Esophagus muscularis mucosa (tissue), 4 donors: ENCODE results near the gene BPNT1. TPM values are rescaled to one million over a fixed set of nuclear protein-coding genes. Genes with fewer than 3 reads are reported as not detected.
A peak's percentile ranks its signal among the peaks of the same experiment; 100 is the strongest.

Experiments
- DNase-seq: peaks from one replicate; pipeline ENCODE4 v3.0.0-alpha.2; 2017; ENCODE audit errors: extremely low spot score
- H3K27ac ChIP-seq, 4 donors: fragments of 200-600 bp; sonication (generic); replicated peaks in 1 of 4; 1 replicate in 3 of 4; 2 replicates in 1 of 4; pipeline ENCODE4 v1.5.1; 2016 to 2019; ENCODE audit warnings: mild to moderate bottlenecking in 1 of 4
- H3K27me3 ChIP-seq, 4 donors: fragments of 200-600 bp; sonication (generic); one replicate each; pipeline versions ENCODE4 v1.5.1 to v1.6.0; 2016 to 2019
- H3K36me3 ChIP-seq, 4 donors: fragments of 200-600 bp; sonication (generic); one replicate each; pipeline ENCODE4 v1.5.1; 2016 to 2019
- H3K4me1 ChIP-seq, 4 donors: fragments of 200-600 bp; sonication (generic); one replicate each; pipeline ENCODE4 v1.5.1; 2016 to 2019
- H3K4me3 ChIP-seq, 4 donors: fragments of 200-600 bp; sonication (generic); 1 replicate in 2 of 4; 2 replicates in 2 of 4; pipeline ENCODE4 v1.5.1; 2016 to 2019; ENCODE audit warnings: mild to moderate bottlenecking in 4 of 4, moderate library complexity in 1 of 4
- H3K9me3 ChIP-seq, 4 donors: fragments of 200-600 bp; sonication (generic); 1 replicate in 3 of 4; 2 replicates in 1 of 4; pipeline ENCODE4 v1.5.1; 2016 to 2019
- CTCF ChIP-seq, 3 experiments: fragments of 200-600 bp in 2 of 3; fragments of 450-650 bp in 1 of 3; sonication (generic) in 2 of 3; IDR thresholded peaks; one replicate each; pipeline ENCODE4 v1.5.1; 2017 to 2019; ENCODE audit warnings: antibody characterized with exemption in 3 of 3, mild to moderate bottlenecking in 2 of 3, moderate library complexity in 1 of 3
- EP300 ChIP-seq: sonication (generic); formaldehyde crosslinking; IDR thresholded peaks from one replicate; pipeline ENCODE4 v1.6.1; 2017; ENCODE audit warnings: antibody characterized with exemption
- POLR2A ChIP-seq: fragments of 450-650 bp; IDR thresholded peaks from one replicate; pipeline ENCODE4 v1.6.1; 2017; ENCODE audit warnings: antibody characterized with exemption, moderate library complexity, mild to moderate bottlenecking, low read depth
- POLR2AphosphoS5 ChIP-seq, 2 donors: sonication (generic); formaldehyde crosslinking; IDR thresholded peaks; one replicate each; pipeline ENCODE4 v1.6.1; 2017; ENCODE audit warnings: antibody characterized with exemption in 2 of 2
- WGBS: methylation state at CpG from one replicate; pipeline ENCODE4 v1.1.5; 2018; 5-methylcytosine and 5-hydroxymethylcytosine counted together
- intact Hi-C: fragments of 100-400 bp; cut with DNase I; formaldehyde crosslinking; loops from one replicate; pipeline ENCODE4 v1.15.1; 2023
- total RNA-seq, 4 donors: library from RNA; depleted of rRNA; stranded (reverse); fragments of >200 nt; gene quantifications; one replicate each; pipeline versions ENCODE4 v1.1.0 to v1.2.1, GENCODE V29; 2016

The BPNT1 gene
- total RNA-seq, 4 donors from 2014 or later, result 11.2 to 14.3 (median 12.6) TPM

GRCh38 chr1:220062629-220063028, 27.0 kb downstream of the BPNT1 start:
- no peak for DNase-seq
- 96% methylated on average over 6 of the region's 6 CpGs for WGBS
- H3K4me1 ChIP-seq, result no peaks in the 10 kb centered on the region
- H3K27me3 ChIP-seq, result no peaks in the 10 kb centered on the region
- no peak overlapping the region for H3K27ac ChIP-seq
- no peak for TF ChIP-seq POLR2AphosphoS5 (IDR thresholded peaks at IDR 0.05)
- no peak for TF ChIP-seq EP300
- no peak for TF ChIP-seq POLR2A
- no peak for TF ChIP-seq CTCF (IDR thresholded peaks at IDR 0.05)
- no peak overlapping the region for H3K4me3 ChIP-seq
- peaks cover 13 to 79% (median 46%) of the 10 kb centered on the region in 4 donors for H3K36me3 ChIP-seq
- intact Hi-C loops, result no loop called here
- H3K9me3 ChIP-seq, result no peaks in the 10 kb centered on the region

- peaks cover 13 to 72% (median 45%) of the 10 kb centered on the region in 4 donors for H3K36me3 ChIP-seq
- WGBS, result 95% methylated on average over 3 of the region's 3 CpGs
- TF ChIP-seq EP300 (no peak), POLR2A (no peak), POLR2AphosphoS5 (IDR thresholded peaks at IDR 0.05) (no peak), CTCF (IDR thresholded peaks at IDR 0.05) (no peak)
- intact Hi-C loops, result no loop called here
- DNase-seq, result no peak
- no peaks in the 10 kb centered on the region for H3K9me3 ChIP-seq
- H3K4me3 ChIP-seq, result no peak overlapping the region
- no peaks in the 10 kb centered on the region for H3K27me3 ChIP-seq
- no peak overlapping the region for H3K27ac ChIP-seq
- H3K4me1 ChIP-seq, result no peaks in the 10 kb centered on the region
These were observed 28.7 kb downstream of the BPNT1 start for GRCh38 chr1:220060876-220061275.

- TF ChIP-seq POLR2A (no peak), CTCF (IDR thresholded peaks at IDR 0.05) (no peak), POLR2AphosphoS5 (IDR thresholded peaks at IDR 0.05) (no peak), EP300 (no peak)
- intact Hi-C loops, result no loop called here
- Histone ChIP-seq H3K27ac (no peak overlapping the region), H3K9me3 (no peaks in the 10 kb centered on the region), H3K4me1 (no peaks in the 10 kb centered on the region), H3K36me3 (peaks cover 7 to 39% (median 19%) of the 10 kb centered on the region in 4 donors), H3K4me3 (no peak overlapping the region), H3K27me3 (no peaks in the 10 kb centered on the region)
- 90% methylated on average over 1 of the region's 1 CpG for WGBS
- DNase-seq, result no peak
These were observed 33.2 kb downstream of the BPNT1 start for GRCh38 chr1:220056374-220056773.

GRCh38 chr1:220046052-220046930, 43.3 kb downstream of the BPNT1 start, which contains the start of gene EPRS1:
Gene EPRS1, minus strand, starts transcription at chr1:220046505. Its CDS starts 117 bp downstream, at chr1:220046388.
- Histone ChIP-seq H3K27me3 (no peaks in the 10 kb centered on the region), H3K27ac (peak within 1 kb of the TSS; percentile 82 to 94 (median 90)), H3K36me3 (peaks cover 0 to 5% (median 0%) of the 10 kb centered on the region in 4 donors), H3K4me1 (peaks cover 10 to 29% (median 28%) of the 10 kb centered on the region in 4 donors), H3K4me3 (peak within 1 kb of the TSS; percentile 70 to 93 (median 84)), H3K9me3 (no peaks in the 10 kb centered on the region)
- TF ChIP-seq CTCF (IDR thresholded peaks at IDR 0.05) (peak; percentile 48 to 90 (median 60)), EP300 (no peak), POLR2A (peak; percentile 10), POLR2AphosphoS5 (IDR thresholded peaks at IDR 0.05) (peak; percentile 92 to 98)
- intact Hi-C loops, result loop anchor here (5.0 kb wide), 1 partner anchor 41 kb away; the partner anchor contains the start of gene BPNT1
- under 1% methylated on average over 42 of the region's 71 CpGs for WGBS
- peak; percentile 96 for DNase-seq
